Erythroblast (primary cell): ENCODE data around the gene PTGFRN.

Experiments
- GATA1 ChIP-seq: IDR thresholded peaks from 2 replicates; pipeline ENCODE4 v1.6.1; 2011; ENCODE audit warnings: low read depth, mild to moderate bottlenecking, control low read depth, low read length, moderate library complexity
- POLR2A ChIP-seq: IDR thresholded peaks from 2 replicates; pipeline ENCODE4 v1.6.1; 2011; ENCODE audit warnings: mild to moderate bottlenecking, low read length

DNA sequence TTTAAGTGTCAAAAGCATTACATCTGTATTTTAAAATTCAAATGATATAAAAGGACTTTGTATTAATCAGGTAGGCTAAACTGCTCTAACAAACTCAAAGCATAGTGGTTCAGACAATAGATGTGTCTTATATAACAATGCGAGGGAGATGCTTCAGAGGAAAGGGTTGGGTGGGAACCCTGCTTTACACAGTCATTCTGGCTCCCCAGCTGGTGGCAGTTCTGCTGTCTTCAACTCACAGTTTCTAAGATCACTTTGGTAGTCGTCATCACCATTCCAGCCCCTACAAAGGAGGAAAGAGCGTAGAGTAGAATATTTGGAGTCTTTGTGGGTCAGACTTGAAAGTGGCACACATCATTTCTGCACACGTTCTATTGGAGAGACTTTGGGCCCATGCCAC, 4.2 kb downstream of the PTGFRN start:
- TF ChIP-seq POLR2A (no peak), GATA1 (no peak)
